PC-9 (cell line): Measurements from ENCODE around the gene NEK8.

Experiments used
- EZH2 ChIP-seq: fragments of 200-600 bp; sonication (generic); IDR thresholded peaks from 2 replicates; pipeline ENCODE4 v1.8.0; 2017; ENCODE audit warnings: antibody characterized with exemption, low read depth
- TF ChIP-seq, protein P1 (sequence below): fragments of 200-600 bp; sonication (generic); conservative IDR thresholded peaks from 2 replicates; pipeline ENCODE4 v1.6.1; 2017; ENCODE audit warnings: mixed run types, antibody characterized with exemption, mild to moderate bottlenecking, moderate library complexity

DNA sequence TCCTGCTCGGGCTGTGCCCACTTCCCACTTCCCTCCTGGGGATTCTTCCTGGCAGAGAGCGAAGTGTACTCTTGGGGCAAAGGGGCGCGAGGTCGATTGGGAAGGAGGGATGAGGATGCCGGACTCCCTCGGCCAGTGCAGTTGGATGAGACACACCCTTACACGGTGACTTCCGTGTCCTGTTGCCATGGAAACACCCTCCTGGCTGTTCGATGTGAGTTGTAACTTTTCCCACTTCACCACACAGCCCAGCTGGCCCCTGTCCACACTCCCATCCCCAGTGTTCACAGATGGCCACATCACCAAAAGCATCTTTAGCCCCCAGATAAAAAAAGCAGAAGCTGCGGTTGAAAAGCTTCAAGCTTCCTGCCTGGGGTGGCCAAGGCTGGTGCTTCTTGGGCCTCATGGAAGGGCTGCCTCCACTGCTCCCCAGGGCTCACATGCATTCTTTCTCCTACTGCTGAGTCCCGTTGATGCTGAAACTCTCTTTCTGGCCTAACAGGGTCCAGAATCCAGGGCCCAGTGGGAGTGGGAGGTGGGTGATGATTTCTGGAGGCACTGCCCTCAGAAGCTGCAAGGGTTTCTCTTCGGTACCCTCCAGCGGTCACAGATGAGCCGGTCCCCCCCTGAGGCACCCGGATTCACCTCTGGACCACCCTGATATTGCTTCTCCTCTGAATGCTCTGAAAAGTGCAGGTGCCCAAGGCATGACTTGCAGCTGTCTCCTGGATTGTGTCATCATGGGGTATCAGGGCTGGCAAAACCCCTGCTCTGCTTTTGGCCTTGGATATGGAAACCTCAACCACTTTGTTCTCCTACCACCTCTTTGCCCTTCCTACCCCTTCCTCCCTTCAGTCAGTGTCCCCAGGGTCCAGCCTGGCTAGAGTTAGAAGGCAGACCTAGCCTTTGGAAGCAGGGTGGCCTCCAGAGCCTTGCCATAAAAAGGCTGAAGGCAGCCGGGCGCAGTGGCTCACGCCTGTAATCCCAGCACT, 13.1 kb downstream of the NEK8 start:
- TF ChIP-seq, protein P1, sequence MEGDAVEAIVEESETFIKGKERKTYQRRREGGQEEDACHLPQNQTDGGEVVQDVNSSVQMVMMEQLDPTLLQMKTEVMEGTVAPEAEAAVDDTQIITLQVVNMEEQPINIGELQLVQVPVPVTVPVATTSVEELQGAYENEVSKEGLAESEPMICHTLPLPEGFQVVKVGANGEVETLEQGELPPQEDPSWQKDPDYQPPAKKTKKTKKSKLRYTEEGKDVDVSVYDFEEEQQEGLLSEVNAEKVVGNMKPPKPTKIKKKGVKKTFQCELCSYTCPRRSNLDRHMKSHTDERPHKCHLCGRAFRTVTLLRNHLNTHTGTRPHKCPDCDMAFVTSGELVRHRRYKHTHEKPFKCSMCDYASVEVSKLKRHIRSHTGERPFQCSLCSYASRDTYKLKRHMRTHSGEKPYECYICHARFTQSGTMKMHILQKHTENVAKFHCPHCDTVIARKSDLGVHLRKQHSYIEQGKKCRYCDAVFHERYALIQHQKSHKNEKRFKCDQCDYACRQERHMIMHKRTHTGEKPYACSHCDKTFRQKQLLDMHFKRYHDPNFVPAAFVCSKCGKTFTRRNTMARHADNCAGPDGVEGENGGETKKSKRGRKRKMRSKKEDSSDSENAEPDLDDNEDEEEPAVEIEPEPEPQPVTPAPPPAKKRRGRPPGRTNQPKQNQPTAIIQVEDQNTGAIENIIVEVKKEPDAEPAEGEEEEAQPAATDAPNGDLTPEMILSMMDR = no peak
- no peak for TF ChIP-seq EZH2
